NCI-H2081 (cell line): Measurements from ENCODE around the gene MAGEA6.
"Not testable (repeated sequence)": the region's sequence is repeated elsewhere in the genome, so short reads cannot be mapped to it uniquely, and the experiment has no call there.

Source experiments
- DNase-seq, 2 experiments: peaks; one replicate each; lab custom pipeline; 2025; lab: John Stamatoyannopoulos, UW

MAGEA6 gene, protein sequence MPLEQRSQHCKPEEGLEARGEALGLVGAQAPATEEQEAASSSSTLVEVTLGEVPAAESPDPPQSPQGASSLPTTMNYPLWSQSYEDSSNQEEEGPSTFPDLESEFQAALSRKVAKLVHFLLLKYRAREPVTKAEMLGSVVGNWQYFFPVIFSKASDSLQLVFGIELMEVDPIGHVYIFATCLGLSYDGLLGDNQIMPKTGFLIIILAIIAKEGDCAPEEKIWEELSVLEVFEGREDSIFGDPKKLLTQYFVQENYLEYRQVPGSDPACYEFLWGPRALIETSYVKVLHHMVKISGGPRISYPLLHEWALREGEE

DNA sequence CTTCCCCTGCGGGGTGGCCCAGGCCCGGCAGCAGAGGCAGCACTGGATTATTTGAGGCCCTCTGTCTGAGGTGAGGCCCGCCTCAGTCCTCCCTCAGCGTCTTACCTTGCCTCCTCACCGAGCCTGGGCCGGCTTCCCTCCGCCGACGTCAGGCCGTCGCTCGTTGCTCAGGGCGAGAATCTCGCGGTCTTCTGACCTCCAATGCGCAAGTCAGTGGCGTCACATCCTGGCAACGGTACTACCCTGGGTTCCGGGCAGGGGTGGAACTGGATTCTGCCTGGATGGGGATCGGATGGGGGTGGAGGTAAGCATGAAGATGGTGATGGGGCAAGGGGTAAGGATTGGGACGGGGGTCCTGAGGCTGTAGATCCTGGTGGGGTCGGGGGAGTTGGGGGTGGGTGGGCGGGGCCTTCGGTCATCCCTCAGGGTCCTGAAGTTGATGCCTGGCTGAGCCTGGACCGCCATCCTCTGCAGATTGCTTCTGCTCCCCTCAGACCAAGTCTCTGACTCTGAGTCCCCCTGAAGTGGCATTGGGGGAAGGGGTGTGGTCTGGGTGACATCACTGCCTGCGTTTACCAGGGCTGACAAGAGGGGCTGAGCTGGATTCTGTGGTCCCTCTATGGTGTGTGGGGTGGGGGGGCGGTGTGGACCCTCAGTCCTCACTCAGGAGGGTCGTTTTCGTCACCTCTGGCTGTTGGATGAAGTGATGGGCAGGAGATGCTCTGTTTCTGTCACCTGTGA lies at the start of gene MAGEA6:
Gene MAGEA6, minus strand, starts transcription at position 141 of the 741 bp plus-strand sequence. CDS start 2,039 bp downstream, outside the sequence.
- DNase-seq, result not testable (repeated sequence)

DNA sequence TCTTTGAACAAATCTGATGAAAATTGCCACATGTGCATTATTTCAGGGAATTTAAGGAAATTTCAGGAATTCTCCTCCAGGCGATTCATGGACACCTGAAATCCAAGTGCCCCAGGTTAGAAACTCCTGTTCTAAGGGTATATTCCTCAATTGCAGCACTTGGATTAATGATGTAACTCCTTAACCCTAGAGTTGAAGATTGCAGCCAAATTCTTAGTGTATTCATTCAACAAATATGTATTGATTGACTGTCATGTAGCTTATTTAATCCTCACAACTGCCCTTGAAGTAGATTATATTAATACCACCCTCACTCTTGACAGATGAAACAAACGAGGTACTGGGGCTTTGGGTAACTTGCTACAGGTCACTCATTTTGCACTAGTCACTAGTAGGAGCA lies 49.8 kb upstream of the MAGEA6 start:
- no peak for DNase-seq

DNA sequence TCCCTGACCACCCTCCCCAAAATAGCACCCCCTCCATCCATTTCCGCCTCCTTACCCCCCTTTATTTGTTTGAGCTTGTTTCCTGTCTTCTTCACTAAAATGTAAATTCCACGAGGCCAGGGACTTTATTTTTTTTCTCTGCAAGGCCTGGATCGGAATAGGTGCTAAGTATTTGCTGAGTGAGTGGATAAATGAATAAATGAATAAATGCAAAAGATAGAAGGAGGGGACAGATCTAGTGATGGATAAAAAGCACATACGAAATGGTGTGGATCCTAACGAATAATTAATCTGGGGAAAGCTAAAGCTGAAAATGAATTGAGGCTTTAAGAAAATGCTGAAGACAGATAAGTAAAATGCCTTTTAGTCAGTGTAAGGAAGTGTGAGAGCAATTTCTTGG lies 48.9 kb upstream of the MAGEA6 start:
- DNase-seq, result no peak

DNA sequence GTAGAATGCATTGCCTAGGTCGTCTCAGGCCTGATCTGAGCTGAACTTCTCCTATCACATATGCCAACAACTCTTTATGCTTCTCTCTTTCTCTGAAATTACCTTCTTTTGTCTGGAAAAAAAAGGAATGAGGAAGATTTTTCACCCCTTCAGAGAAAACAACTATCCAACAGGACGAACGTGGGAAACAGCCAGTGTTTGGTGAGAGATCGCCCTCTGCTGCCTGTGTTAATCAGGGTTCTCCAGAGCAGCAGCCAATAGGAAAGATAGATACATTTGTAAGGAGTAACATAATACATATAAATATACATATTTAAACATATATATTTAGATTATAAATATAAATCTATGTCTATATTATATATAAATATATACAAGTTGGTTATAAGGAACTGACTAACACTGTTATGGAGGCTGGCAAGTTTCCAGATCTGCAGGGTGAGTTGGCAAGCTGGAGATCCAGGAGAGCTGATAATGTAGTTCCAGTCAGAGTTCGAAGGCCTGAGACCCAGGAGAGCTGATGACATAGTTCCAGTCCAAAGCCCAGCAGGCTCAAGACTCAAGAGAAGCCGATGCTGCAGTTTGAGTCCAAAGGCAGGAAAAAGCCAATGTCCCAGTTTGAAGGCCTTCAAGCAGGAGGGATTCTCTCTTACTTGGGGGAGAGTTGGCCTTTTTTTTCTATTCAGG lies 47.7 kb upstream of the MAGEA6 start:
- peak in 1 of 2 experiments; percentile 14 for DNase-seq

DNA sequence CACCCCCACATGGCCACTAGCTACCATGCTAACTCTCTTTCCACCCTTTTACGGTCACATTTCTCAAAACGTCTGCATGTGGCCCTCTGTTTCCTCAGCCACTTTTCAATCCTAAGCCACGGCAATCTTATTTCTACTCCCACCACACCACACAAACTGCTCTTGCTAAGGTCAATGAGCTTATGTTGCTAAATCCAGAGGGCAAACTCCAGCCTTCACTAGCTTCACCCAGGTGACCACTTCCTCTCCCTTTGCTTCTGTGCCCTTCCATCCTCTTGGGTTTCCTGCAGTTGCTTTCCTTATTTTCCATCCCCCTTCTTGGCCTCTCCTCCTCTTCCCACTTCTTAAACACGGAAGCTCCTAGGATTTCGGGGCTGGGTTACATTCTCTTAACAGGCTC lies 44.6 kb upstream of the MAGEA6 start:
- DNase-seq, result no peak

DNA sequence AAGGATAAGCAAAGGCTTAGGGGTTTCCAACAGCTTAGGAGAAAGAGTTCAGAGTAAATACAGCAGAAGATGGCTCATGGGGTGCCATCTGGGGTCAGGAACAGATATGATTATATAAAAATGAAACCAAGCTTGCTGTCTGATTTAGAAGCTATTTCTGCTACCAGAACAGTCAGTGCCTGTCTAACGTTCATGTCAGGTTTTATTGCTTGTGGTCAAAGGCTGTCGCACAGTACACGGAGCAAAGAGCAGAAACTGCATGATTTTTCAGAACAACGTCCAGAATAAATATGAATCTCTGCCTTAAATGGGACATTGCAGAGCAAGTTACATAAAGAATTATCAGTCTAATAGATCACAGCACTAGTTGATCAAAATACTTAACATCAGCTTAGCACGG lies 43.7 kb upstream of the MAGEA6 start:
- no peak for DNase-seq

DNA sequence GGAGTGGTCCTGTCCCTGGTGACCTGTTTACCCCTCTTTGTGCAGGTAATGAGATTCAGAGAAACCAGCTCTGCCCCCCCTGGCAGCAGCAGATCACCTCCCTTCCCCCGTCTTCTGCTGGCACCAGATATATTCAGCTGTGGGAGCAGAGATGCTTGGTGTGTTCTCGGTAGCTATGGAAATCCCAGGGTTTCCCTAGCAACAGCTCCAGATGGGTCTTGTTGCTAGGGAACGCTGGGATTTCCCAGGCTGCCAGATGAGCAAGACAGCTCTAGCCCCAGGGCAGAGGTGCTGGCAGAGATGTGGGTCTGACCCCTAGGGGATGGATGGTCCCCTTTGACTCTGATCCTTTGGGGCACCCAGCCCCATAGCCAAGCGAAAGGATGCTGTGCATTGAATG lies 40.9 kb upstream of the MAGEA6 start:
- no peak for DNase-seq

DNA sequence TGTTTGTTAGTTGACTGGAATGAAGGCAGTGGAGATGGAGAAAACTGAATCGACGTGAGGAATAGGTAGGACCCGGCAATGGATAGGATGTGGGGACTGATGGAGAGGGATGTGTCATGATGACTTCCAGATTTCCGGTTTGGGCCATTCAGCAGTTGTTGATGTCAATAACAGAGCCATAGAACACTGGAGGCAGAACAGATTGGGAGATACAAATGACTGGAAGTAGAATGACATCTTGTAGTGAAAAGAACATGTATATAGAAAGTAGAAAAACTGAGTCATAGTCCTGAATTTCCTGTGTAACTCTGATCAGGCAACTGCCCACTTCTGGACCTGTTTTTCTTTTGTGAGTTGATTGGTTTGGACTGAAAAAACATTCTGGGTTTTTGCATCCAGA lies 36.5 kb upstream of the MAGEA6 start:
- no peak for DNase-seq

DNA sequence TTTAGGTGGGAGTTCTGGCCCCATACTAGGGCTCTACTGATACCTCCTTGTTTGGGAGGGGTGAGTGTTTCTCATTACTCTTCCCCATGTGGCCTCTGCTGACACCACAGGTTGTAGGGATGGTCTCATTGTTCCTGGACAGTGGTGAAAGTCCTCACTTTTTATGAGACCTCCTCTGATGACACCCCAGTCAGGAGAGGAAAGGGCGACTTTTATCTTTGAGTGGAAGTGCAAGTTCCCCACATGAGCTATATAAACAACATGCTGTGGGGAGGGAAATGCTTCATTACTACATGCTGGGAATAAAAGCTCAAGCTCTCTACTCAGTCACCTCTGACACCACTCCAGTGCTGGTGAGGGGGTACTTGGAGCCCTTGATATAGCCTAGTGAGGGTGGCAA lies 29.5 kb upstream of the MAGEA6 start:
- DNase-seq, result no peak

DNA sequence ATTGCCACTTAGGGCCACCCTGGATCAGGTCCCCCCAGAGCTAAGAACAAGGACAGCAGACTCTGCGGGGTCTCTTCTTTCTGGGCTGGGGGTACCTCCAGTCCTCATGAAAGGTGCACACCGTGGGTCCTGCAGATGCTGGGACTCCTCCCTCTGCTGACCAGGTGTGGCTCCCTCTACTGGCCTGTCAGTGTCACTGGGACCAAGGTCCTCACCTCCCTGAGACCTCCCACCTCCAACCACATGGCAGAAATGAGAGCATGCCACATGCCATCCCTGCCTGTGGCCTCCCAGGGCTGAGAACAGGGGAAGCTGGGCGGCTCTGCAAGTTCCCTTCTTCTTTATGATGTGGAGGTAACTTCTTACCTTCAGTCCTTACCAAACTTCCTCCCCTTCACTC lies 17.6 kb upstream of the MAGEA6 start:
- not testable (repeated sequence) for DNase-seq

DNA sequence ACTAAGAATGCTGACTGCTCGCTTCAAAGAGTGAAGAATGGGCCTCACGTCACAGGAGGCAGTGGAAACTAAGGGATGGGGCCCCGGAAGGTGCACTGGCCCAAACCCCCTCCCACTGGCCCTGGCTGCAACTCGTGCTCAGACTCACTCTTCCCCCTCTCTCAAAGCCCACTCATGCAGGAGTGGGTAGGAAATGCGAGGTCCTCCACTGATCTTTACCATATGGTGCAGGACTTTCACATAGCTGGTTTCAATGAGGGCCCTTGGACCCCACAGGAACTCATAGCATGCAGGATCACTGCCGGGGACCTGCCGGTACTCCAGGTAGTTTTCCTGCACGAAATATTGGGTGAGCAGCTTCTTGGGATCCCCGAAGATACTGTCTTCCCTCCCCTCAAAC lies 2.9 kb downstream of the MAGEA6 start:
- not testable (repeated sequence) for DNase-seq

DNA sequence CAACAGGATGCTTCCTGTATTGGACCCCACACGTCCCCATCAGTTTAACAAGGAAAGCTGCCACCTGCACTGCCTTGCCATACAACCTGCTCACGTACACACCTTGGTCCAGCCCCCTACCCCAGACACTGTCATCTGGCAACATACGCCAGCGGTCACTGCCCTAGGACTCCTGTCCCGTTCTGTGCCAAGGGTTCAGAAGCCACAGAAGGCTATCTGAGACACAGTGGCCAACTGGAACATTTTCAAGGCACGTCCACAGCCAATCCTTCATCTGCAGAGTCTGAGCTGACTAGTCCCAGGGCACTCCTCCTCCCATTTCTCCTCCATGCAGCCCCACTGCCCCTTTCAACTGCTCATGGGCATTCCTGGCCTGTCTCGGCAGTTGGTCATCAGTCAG lies 7.9 kb downstream of the MAGEA6 start:
- DNase-seq, result not testable (repeated sequence)

DNA sequence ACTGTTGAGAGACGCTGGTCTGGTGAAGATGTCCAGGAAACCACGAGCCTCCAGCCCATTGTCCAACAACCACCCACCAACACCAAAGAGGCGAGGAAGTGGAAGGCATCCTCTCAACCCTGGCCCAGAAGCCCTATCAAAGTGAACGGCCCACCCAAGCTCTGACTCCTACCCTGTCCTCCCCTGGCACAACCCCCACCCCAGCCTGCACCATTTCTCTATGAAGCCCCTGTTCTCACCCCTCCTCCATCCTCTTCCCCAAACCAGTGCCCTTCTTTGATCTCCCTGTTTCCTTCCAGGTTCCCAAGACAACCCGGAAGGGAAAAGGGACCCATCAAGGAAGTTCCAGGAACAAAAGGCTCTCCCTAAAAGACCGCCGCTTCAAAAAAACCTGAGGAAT lies 9.9 kb downstream of the MAGEA6 start:
- not testable (repeated sequence) for DNase-seq

DNA sequence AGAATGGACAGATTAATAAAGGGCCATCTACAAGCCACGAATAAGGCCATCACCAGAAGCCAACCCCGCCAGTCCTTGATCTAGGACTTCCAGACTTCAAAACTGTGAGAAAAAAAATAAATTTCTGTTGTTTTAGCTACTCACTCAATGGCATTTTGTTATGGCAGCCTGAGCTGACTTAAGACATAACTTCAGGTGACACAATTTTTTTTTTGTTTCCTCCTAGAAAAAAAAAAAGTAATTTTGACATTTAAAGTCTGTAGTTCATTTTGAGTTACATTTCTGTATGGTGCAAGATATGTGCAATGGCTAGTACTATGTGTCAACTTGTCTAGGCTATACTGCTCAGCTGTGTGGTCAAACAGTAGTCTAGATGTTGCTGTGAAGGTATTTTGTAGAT lies 10.6 kb downstream of the MAGEA6 start, which contains the start of gene CSAG3:
Gene CSAG3, plus strand, starts transcription at position 301 of the 400 bp plus-strand sequence.
- not testable (repeated sequence) for DNase-seq

DNA sequence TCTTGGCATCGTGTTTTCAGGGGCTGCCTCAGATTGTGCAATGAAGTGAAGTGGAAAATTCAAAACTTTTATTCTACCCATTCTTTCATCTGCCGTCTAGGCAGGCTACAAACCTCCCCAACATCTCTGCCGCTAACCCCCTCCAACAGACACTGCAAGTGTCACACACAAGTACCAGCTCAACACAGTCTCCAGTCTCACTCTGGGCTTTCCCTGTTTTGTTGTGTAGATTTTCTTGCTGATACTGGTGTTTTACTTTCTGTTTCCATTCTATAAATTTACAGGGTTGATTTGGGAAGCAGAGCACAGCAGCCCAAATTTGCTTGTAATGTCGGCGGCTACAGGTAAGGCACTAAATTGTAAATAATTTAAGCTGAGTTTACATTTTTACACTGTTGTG lies 14.6 kb downstream of the MAGEA6 start:
- not testable (repeated sequence) for DNase-seq

DNA sequence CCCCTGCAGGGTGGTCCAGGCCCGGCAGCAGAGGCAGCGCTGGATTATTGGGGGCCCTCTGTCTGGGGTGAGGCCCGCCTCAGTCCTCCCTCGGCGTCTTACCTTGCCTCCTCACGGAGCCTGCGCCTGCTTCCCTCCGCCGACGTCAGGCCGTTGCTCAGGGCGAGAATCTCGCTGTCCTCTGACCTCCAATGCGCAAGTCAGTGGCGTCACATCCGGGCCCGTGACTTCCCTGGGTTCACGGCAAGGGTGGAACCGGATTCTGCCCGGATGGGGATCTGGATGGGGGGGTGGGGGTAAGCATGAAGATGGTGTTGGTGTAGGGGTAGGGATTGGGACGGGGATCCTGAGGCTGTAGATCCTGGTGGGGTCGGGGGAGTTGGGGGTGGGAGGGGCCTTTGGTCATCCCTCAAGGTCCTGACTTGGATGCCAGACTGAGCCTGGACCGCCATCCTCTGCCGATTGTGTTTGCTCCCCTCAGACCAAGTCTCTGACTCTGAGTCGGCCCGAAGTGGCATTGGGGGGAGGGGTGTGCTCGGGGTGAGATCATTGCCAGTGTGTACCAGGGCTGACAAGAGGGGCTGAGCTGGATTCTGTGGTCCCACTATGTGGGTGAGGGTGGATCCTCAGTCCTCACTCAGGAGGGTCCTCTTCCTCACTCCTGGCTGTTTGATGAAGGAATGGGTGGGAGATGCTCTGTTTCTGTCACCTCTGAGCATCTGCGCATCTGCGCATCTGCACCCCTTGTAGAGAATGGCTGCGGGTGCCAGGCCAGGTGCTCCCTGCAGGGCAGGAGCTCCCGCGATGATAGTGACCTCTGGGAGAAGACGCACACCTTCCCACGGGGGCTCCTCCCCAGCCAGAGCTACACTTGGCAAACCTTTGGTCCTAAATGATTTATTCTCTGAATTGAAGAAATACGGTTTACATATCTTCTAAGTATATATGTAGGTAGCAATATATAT lies 15.5 kb downstream of the MAGEA6 start, which contains the start of gene MAGEA2:
Gene MAGEA2, minus strand, starts transcription at position 157 of the 965 bp plus-strand sequence. CDS start 2,479 bp downstream, outside the sequence.
- not testable (repeated sequence) for DNase-seq

DNA sequence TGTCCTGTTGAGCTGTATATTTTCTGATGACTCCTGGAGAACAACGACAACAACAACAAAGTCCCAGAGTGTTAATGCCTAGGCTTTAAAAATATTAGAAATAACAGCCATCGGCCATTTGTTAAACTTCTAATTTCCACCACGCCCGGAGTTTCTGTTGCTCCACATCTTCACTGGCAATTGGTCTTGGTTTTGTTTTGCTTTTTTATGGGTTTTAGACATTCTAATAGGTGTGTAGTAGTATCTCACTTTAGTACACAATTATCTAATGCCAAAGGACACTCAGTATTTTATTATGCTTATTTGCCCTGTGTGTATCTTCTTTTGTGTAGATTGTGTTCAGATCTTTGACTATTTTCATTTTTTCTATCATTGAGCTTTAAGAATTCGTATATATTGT lies 30.9 kb downstream of the MAGEA6 start:
- no peak for DNase-seq

DNA sequence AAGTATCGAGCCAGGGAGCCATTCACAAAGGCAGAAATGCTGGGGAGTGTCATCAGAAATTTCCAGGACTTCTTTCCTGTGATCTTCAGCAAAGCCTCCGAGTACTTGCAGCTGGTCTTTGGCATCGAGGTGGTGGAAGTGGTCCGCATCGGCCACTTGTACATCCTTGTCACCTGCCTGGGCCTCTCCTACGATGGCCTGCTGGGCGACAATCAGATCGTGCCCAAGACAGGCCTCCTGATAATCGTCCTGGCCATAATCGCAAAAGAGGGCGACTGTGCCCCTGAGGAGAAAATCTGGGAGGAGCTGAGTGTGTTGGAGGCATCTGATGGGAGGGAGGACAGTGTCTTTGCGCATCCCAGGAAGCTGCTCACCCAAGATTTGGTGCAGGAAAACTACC lies 33.0 kb downstream of the MAGEA6 start:
- not testable (repeated sequence) for DNase-seq

DNA sequence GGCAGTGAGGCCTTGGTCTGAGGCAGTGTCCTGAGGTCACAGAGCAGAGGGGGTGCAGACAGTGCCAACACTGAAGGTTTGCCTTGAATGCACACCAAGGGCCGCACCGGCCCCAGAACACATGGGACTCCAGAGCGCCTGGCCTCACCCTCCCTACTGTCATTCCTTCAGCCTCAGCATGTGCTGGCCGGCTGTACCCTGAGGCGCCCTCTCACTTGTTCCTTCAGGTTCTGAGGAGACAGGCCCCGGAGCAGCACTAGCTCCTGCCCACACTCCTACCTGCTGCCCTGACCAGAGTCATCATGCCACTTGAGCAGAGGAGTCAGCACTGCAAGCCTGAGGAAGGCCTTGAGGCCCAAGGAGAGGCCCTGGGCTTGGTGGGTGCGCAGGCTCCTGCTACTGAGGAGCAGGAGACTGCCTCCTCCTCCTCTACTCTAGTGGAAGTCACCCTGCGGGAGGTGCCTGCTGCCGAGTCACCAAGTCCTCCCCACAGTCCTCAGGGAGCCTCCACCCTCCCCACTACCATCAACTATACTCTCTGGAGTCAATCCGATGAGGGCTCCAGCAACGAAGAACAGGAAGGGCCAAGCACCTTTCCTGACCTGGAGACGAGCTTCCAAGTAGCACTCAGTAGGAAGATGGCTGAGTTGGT lies 33.5 kb downstream of the MAGEA6 start:
- no peak for DNase-seq

DNA sequence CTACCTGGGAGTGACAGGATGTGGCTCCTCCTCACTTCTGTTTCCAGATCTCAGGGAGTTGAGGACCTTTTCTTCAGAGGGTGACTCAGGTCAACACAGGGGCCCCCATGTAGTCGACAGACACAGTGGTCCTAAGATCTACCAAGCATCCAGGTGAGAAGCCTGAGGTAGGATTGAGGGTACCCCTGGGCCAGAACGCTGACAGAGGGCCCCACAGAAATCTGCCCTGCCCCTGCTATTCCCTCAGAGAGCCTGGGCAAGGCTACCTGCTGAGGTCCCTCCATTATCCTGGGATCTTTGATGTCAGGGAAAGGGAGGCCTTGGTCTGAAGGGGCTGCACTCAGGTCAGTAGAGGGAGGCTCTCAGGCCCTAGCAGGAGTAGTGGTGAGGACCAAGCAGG lies 34.4 kb downstream of the MAGEA6 start:
- DNase-seq, result no peak
